Measurements from ENCODE around the gene RIT2.

Gene RIT2

DNA sequence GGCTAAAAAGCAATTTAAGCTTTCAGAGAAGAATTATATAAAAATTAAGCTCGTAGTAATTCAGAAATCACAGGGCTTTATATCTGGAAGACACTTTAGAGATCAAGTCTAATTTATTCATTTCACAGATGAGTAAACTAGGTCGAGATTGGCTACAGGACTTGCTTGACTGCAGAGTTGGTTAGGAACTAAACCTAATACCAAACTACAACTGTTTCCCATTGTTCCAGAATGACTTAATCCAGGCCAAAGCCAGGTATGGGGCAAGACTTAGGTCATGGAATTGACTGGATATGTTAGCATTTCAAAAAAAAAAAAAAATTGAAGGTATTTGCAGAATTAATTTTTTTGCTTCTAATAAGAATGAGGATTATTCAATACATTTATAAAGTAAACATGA, 146.1 kb downstream of the RIT2 start:
- TF ChIP-seq TAF1 (IDR thresholded peaks at IDR 0.05; ENCODE audit: low read depth) = no peak
- no peak for TF ChIP-seq EP300 (IDR thresholded peaks at IDR 0.05; ENCODE audit: borderline replicate concordance)
- no peak for TF ChIP-seq EGR1 (IDR thresholded peaks at IDR 0.05)
- TF ChIP-seq CREB1 (IDR thresholded peaks at IDR 0.05; ENCODE audit: low read depth) = no peak
- TF ChIP-seq, protein P1, sequence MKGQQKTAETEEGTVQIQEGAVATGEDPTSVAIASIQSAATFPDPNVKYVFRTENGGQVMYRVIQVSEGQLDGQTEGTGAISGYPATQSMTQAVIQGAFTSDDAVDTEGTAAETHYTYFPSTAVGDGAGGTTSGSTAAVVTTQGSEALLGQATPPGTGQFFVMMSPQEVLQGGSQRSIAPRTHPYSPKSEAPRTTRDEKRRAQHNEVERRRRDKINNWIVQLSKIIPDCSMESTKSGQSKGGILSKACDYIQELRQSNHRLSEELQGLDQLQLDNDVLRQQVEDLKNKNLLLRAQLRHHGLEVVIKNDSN (IDR thresholded peaks at IDR 0.05) = no peak
- TF ChIP-seq TCF12 (IDR thresholded peaks at IDR 0.05; ENCODE audit: low read depth) = no peak

DNA sequence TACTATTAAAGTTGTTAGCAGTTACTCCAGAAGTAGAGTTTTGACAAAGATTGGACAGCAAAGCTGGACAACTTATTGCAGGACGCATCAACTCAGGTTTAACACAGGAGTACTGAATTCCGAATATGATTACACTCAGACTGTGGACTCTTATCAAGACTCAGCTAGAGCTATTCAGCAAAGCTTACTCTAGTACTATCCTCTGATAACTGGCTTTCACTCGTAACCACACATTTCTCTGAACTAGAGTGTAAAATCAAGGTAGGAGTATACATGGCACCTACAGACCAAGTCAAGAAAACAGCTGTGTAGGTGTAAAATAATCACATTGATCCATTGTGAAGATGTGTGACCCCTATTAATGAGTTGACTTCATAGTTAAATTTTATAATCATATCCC, 154.2 kb downstream of the RIT2 start:
- TF ChIP-seq, protein P2, sequence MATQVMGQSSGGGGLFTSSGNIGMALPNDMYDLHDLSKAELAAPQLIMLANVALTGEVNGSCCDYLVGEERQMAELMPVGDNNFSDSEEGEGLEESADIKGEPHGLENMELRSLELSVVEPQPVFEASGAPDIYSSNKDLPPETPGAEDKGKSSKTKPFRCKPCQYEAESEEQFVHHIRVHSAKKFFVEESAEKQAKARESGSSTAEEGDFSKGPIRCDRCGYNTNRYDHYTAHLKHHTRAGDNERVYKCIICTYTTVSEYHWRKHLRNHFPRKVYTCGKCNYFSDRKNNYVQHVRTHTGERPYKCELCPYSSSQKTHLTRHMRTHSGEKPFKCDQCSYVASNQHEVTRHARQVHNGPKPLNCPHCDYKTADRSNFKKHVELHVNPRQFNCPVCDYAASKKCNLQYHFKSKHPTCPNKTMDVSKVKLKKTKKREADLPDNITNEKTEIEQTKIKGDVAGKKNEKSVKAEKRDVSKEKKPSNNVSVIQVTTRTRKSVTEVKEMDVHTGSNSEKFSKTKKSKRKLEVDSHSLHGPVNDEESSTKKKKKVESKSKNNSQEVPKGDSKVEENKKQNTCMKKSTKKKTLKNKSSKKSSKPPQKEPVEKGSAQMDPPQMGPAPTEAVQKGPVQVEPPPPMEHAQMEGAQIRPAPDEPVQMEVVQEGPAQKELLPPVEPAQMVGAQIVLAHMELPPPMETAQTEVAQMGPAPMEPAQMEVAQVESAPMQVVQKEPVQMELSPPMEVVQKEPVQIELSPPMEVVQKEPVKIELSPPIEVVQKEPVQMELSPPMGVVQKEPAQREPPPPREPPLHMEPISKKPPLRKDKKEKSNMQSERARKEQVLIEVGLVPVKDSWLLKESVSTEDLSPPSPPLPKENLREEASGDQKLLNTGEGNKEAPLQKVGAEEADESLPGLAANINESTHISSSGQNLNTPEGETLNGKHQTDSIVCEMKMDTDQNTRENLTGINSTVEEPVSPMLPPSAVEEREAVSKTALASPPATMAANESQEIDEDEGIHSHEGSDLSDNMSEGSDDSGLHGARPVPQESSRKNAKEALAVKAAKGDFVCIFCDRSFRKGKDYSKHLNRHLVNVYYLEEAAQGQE (IDR thresholded peaks at IDR 0.05; ENCODE audit: low read depth) = no peak
- TF ChIP-seq ZBTB7A (IDR thresholded peaks at IDR 0.05; ENCODE audit: low read depth) = no peak
- no peak for TF ChIP-seq CEBPB (IDR thresholded peaks at IDR 0.05)
- no peak for TF ChIP-seq NFIC (IDR thresholded peaks at IDR 0.05)
- no peak for TF ChIP-seq TEAD4 (IDR thresholded peaks at IDR 0.05)
- TF ChIP-seq CREB1 (IDR thresholded peaks at IDR 0.05; ENCODE audit: low read depth) = no peak
- TF ChIP-seq, protein P3, sequence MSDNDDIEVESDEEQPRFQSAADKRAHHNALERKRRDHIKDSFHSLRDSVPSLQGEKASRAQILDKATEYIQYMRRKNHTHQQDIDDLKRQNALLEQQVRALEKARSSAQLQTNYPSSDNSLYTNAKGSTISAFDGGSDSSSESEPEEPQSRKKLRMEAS (IDR thresholded peaks at IDR 0.05) = no peak

DNA sequence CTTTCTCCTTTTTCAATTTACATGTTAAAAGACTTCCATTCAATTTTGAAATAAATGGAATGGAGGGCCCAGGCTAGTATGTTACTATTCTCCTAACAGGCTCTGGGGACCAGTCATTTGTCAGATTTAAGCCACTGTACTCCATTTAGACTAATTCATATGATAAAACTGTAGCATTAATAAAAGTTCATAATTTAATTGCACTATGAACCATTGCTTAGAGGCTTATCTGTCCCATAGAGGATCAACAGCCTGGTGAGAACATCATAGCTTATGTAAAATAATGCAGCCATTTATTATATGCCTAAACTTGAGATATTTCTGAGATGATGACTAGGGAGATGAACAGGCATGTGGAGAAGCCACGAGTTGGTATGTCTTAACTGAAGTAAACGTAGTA, 156.0 kb downstream of the RIT2 start:
- no peak for TF ChIP-seq YY1 (IDR thresholded peaks at IDR 0.05; ENCODE audit: low read depth)
- no peak for TF ChIP-seq TEAD4 (IDR thresholded peaks at IDR 0.05)
- no peak for TF ChIP-seq EGR1 (IDR thresholded peaks at IDR 0.05)
- no peak for TF ChIP-seq CEBPB (IDR thresholded peaks at IDR 0.05)
- TF ChIP-seq EP300 (IDR thresholded peaks at IDR 0.05; ENCODE audit: borderline replicate concordance) = no peak
- no peak for TF ChIP-seq ZBTB7A (IDR thresholded peaks at IDR 0.05; ENCODE audit: low read depth)
- TF ChIP-seq, protein P3 (IDR thresholded peaks at IDR 0.05) = no peak
- TF ChIP-seq TCF12 (IDR thresholded peaks at IDR 0.05; ENCODE audit: low read depth) = no peak
- TF ChIP-seq RAD21 (IDR thresholded peaks at IDR 0.05; ENCODE audit: low read depth) = no peak
- TF ChIP-seq FOXM1 (IDR thresholded peaks at IDR 0.05; ENCODE audit: borderline replicate concordance, low read depth) = no peak
- TF ChIP-seq CREB1 (IDR thresholded peaks at IDR 0.05; ENCODE audit: low read depth) = no peak
- TF ChIP-seq, protein P1 (IDR thresholded peaks at IDR 0.05) = no peak
- no peak for TF ChIP-seq TAF1 (IDR thresholded peaks at IDR 0.05; ENCODE audit: low read depth)
- TF ChIP-seq, protein P2 (IDR thresholded peaks at IDR 0.05; ENCODE audit: low read depth) = no peak
- TF ChIP-seq NFIC (IDR thresholded peaks at IDR 0.05) = no peak

DNA sequence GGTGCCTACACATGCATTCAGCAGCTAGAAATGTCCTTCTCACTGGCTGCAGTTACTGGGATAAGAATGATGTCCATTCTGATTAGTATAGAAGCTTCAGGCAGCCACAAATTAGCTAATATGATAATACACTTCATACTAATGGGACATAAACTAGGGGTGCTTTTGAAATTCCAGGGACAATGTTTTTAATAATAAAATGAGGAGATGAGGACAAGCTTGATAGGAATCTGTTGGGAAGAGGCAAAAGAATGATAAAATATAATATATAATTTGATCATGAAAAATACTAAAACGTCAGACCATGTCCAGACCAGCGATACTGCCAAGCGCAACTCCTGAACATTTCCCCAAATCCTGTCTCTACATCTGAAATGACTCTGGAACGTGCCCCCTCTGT, 157.1 kb downstream of the RIT2 start:
- no peak for TF ChIP-seq EGR1 (IDR thresholded peaks at IDR 0.05)
- no peak for TF ChIP-seq EP300 (IDR thresholded peaks at IDR 0.05; ENCODE audit: borderline replicate concordance)
- no peak for TF ChIP-seq RAD21 (IDR thresholded peaks at IDR 0.05; ENCODE audit: low read depth)
- TF ChIP-seq CEBPB (IDR thresholded peaks at IDR 0.05) = no peak
- no peak for TF ChIP-seq NFIC (IDR thresholded peaks at IDR 0.05)
- TF ChIP-seq, protein P1 (IDR thresholded peaks at IDR 0.05) = no peak
- TF ChIP-seq TAF1 (IDR thresholded peaks at IDR 0.05; ENCODE audit: low read depth) = no peak
- no peak for TF ChIP-seq ZBTB7A (IDR thresholded peaks at IDR 0.05; ENCODE audit: low read depth)
- TF ChIP-seq FOXM1 (IDR thresholded peaks at IDR 0.05; ENCODE audit: borderline replicate concordance, low read depth) = no peak
- TF ChIP-seq TCF12 (IDR thresholded peaks at IDR 0.05; ENCODE audit: low read depth) = no peak
- TF ChIP-seq CREB1 (IDR thresholded peaks at IDR 0.05; ENCODE audit: low read depth) = no peak
- no peak for TF ChIP-seq YY1 (IDR thresholded peaks at IDR 0.05; ENCODE audit: low read depth)
- TF ChIP-seq, protein P3 (IDR thresholded peaks at IDR 0.05) = no peak
- TF ChIP-seq TEAD4 (IDR thresholded peaks at IDR 0.05) = no peak
- TF ChIP-seq, protein P2 (IDR thresholded peaks at IDR 0.05; ENCODE audit: low read depth) = no peak
